Measurements from ENCODE around the gene GKN2. TPM values are rescaled to one million over a fixed set of nuclear protein-coding genes. Genes with fewer than 3 reads are reported as not detected.

GKN2 gene
- polyA plus RNA-seq, 1 donor from 2014 or later, result not detected

DNA sequence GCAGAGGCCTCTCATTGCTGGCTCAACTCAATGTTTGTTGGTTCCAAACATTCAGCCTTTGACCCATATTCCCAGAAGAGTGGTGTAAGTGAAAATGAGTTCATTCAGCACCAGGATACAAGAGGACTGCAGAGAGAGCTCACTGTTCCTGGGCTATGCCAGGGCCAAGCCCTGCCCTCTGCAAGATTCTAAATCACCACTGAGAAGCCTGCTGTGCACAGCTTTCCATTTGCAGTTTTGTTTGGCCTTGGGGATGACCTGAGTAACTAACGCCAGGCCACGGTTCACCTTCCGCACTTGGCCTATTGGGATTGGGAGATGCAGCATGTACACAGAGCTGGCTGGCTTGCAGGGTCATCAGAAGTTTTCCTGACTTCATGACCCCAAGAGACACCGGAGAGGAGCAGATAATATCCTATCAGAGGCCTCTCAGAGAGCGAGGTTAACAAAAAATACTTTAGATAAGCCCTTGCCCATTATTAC, 34.4 kb upstream of the GKN2 start:
- no peak overlapping the region for H3K27ac ChIP-seq (ENCODE audit: low read length)
- H3K36me3 ChIP-seq (ENCODE audit: insufficient read depth, low read length), result no peaks in the 10 kb centered on the region
- no peaks in the 10 kb centered on the region for H3K9me3 ChIP-seq (ENCODE audit: low read length)
- TF ChIP-seq POLR2AphosphoS5 (IDR thresholded peaks at IDR 0.05) (no peak), EP300 (conservative IDR thresholded peaks at IDR 0.05; ENCODE audit: poor library complexity, severe bottlenecking) (no peak)
- TF ChIP-seq, protein P1, sequence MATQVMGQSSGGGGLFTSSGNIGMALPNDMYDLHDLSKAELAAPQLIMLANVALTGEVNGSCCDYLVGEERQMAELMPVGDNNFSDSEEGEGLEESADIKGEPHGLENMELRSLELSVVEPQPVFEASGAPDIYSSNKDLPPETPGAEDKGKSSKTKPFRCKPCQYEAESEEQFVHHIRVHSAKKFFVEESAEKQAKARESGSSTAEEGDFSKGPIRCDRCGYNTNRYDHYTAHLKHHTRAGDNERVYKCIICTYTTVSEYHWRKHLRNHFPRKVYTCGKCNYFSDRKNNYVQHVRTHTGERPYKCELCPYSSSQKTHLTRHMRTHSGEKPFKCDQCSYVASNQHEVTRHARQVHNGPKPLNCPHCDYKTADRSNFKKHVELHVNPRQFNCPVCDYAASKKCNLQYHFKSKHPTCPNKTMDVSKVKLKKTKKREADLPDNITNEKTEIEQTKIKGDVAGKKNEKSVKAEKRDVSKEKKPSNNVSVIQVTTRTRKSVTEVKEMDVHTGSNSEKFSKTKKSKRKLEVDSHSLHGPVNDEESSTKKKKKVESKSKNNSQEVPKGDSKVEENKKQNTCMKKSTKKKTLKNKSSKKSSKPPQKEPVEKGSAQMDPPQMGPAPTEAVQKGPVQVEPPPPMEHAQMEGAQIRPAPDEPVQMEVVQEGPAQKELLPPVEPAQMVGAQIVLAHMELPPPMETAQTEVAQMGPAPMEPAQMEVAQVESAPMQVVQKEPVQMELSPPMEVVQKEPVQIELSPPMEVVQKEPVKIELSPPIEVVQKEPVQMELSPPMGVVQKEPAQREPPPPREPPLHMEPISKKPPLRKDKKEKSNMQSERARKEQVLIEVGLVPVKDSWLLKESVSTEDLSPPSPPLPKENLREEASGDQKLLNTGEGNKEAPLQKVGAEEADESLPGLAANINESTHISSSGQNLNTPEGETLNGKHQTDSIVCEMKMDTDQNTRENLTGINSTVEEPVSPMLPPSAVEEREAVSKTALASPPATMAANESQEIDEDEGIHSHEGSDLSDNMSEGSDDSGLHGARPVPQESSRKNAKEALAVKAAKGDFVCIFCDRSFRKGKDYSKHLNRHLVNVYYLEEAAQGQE (IDR thresholded peaks at IDR 0.05; ENCODE audit: borderline replicate concordance), result no peak
- H3K4me3 ChIP-seq (ENCODE audit: low read length), result no peak overlapping the region
- H3F3A ChIP-seq (ENCODE audit: insufficient read depth, low read length, poor library complexity, severe bottlenecking), result no peaks in the 10 kb centered on the region
- no peak overlapping the region for H2AFZ ChIP-seq (ENCODE audit: low read depth, low read length)
- no peaks in the 10 kb centered on the region for H3K27me3 ChIP-seq (ENCODE audit: insufficient read depth, low read depth, low read length)
- H3K9ac ChIP-seq (ENCODE audit: low read length), result no peak overlapping the region
- H3K4me2 ChIP-seq (ENCODE audit: low read length), result no peak overlapping the region
- no peaks in the 10 kb centered on the region for H3K9me2 ChIP-seq (ENCODE audit: insufficient read depth, low read length)
- no peaks in the 10 kb centered on the region for H4K20me1 ChIP-seq (ENCODE audit: insufficient read depth)
- no peaks in the 10 kb centered on the region for H3K79me2 ChIP-seq (replicated peaks; ENCODE audit: insufficient read depth, low read length)

DNA sequence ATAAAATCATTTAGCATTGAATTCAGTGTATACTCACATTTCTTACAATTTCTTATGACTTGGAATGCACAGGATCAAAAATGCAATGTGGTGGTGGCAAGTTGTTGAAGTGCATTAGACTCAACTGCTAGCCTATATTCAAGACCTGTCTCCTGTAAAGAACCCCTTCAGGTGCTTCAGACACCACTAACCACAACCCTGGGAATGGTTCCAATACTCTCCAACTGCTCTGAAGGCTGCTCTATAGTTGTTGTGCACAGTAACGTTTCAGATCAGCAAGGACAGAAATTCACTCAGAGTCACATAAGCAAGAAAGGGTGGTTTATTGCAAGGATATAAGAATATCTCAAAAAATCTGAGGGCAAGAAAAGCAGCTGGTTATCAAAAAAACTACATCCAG, 28.3 kb upstream of the GKN2 start:
- H3K4me2 ChIP-seq (ENCODE audit: low read length), result no peak overlapping the region
- H3K79me2 ChIP-seq (replicated peaks; ENCODE audit: insufficient read depth, low read length), result no peaks in the 10 kb centered on the region
- H3K9me3 ChIP-seq (ENCODE audit: low read length), result no peaks in the 10 kb centered on the region
- no peak overlapping the region for H3K9ac ChIP-seq (ENCODE audit: low read length)
- H2AFZ ChIP-seq (ENCODE audit: low read depth, low read length), result no peak overlapping the region
- H3K4me3 ChIP-seq (ENCODE audit: low read length), result no peak overlapping the region
- no peaks in the 10 kb centered on the region for H3K9me2 ChIP-seq (ENCODE audit: insufficient read depth, low read length)
- no peaks in the 10 kb centered on the region for H3K27me3 ChIP-seq (ENCODE audit: insufficient read depth, low read depth, low read length)
- no peaks in the 10 kb centered on the region for H3K36me3 ChIP-seq (ENCODE audit: insufficient read depth, low read length)
- no peaks in the 10 kb centered on the region for H3F3A ChIP-seq (ENCODE audit: insufficient read depth, low read length, poor library complexity, severe bottlenecking)
- TF ChIP-seq, protein P2, sequence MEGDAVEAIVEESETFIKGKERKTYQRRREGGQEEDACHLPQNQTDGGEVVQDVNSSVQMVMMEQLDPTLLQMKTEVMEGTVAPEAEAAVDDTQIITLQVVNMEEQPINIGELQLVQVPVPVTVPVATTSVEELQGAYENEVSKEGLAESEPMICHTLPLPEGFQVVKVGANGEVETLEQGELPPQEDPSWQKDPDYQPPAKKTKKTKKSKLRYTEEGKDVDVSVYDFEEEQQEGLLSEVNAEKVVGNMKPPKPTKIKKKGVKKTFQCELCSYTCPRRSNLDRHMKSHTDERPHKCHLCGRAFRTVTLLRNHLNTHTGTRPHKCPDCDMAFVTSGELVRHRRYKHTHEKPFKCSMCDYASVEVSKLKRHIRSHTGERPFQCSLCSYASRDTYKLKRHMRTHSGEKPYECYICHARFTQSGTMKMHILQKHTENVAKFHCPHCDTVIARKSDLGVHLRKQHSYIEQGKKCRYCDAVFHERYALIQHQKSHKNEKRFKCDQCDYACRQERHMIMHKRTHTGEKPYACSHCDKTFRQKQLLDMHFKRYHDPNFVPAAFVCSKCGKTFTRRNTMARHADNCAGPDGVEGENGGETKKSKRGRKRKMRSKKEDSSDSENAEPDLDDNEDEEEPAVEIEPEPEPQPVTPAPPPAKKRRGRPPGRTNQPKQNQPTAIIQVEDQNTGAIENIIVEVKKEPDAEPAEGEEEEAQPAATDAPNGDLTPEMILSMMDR (IDR thresholded peaks at IDR 0.05; ENCODE audit: poor library complexity, severe bottlenecking), result no peak
- no peak for TF ChIP-seq EZH2 (IDR thresholded peaks at IDR 0.05; ENCODE audit: borderline replicate concordance, insufficient read depth, low read length, poor library complexity, severe bottlenecking)
- TF ChIP-seq, protein P1 (IDR thresholded peaks at IDR 0.05; ENCODE audit: borderline replicate concordance), result no peak
- TF ChIP-seq MXI1 (conservative IDR thresholded peaks at IDR 0.05; ENCODE audit: poor library complexity, severe bottlenecking), result no peak
- no peak for TF ChIP-seq POLR2AphosphoS5 (IDR thresholded peaks at IDR 0.05)
- no peak for TF ChIP-seq TAF1 (IDR thresholded peaks at IDR 0.05; ENCODE audit: low read depth)
- no peak for TF ChIP-seq RAD21 (conservative IDR thresholded peaks at IDR 0.05)
- TF ChIP-seq EP300 (conservative IDR thresholded peaks at IDR 0.05; ENCODE audit: poor library complexity, severe bottlenecking), result no peak
- H4K20me1 ChIP-seq (ENCODE audit: insufficient read depth), result no peaks in the 10 kb centered on the region
- H3K27ac ChIP-seq (ENCODE audit: low read length), result no peak overlapping the region

All from neural cell (in vitro differentiated cells).